Measurements from ENCODE around the gene FAM151B. TPM values are rescaled to one million over a fixed set of nuclear protein-coding genes. Genes with fewer than 3 reads are reported as not detected.

FAM151B gene
- total RNA-seq (1 to 10 TPM; 2.8 to 5.0 TPM), polyA plus RNA-seq (ENCODE audit: insufficient read depth, low read depth, low replicate concordance) (2.8 TPM)
- long read RNA-seq, donor 1, result 0 reads
- long read RNA-seq, donor 2, partial matches to known transcripts, result 0 of 1 reads
- long read RNA-seq, donor 2, other reads (novel, unspliced or antisense), result 0 of 1 reads

- no peaks in the 10 kb centered on the region for H3K9me3 ChIP-seq
- no peaks in the 10 kb centered on the region for H3K27me3 ChIP-seq
- H3K27ac ChIP-seq, result peak within 1 kb of the TSS; percentile 76 to 81
- DNase-seq, result peak; percentile 89
- 0% methylated on average over 25 to 85 of the region's 85 CpGs for WGBS, 2 donors
- H3K36me3 ChIP-seq (ENCODE audit: low read depth, missing control alignments), result no peaks in the 10 kb centered on the region
- H3K4me1 ChIP-seq, result no peaks in the 10 kb centered on the region
- intact Hi-C loops (cut with DNase I; ENCODE audit: low total_unique reads), result no loop called here
- TF ChIP-seq POLR2A (IDR thresholded peaks at IDR 0.05) (no peak), CTCF (IDR thresholded peaks at IDR 0.05) (no peak)
- peak within 1 kb of the TSS; percentile 61 to 80 for H3K4me3 ChIP-seq
Observed at GRCh38 chr5:80487829-80488721, at the start of gene FAM151B. TSS of gene FAM151B (plus strand) at chr5:80488100. CDS start at chr5:80488124, 24 bp downstream.

GRCh38 chr5:80438739-80439138 lies 49.2 kb upstream of the FAM151B start:
- Histone ChIP-seq H3K36me3 (ENCODE audit: low read depth, missing control alignments) (no peaks in the 10 kb centered on the region), H3K4me1 (no peaks in the 10 kb centered on the region), H3K27me3 (no peaks in the 10 kb centered on the region), H3K9me3 (no peaks in the 10 kb centered on the region), H3K27ac (no peak overlapping the region), H3K4me3 (no peak overlapping the region)
- 62 to 68% methylated on average over 4 of the region's 4 CpGs for WGBS, 2 donors
- no peak for TF ChIP-seq POLR2A (IDR thresholded peaks at IDR 0.05)
- no peak for TF ChIP-seq CTCF (IDR thresholded peaks at IDR 0.05)
- intact Hi-C loops (cut with DNase I; ENCODE audit: low total_unique reads), result no loop called here
- no peak for DNase-seq

- Histone ChIP-seq H3K36me3 (ENCODE audit: low read depth, missing control alignments) (no peaks in the 10 kb centered on the region), H3K9me3 (no peaks in the 10 kb centered on the region), H3K27me3 (no peaks in the 10 kb centered on the region), H3K27ac (no peak overlapping the region), H3K4me3 (no peak overlapping the region), H3K4me1 (no peaks in the 10 kb centered on the region)
- no peak for TF ChIP-seq CTCF (IDR thresholded peaks at IDR 0.05)
- no peak for TF ChIP-seq POLR2A (IDR thresholded peaks at IDR 0.05)
- intact Hi-C loops (cut with DNase I; ENCODE audit: low total_unique reads), result no loop called here
- no peak for DNase-seq
Observed at GRCh38 chr5:80439213-80439612, 48.7 kb upstream of the FAM151B start.

GRCh38 chr5:80442742-80443141 lies 45.2 kb upstream of the FAM151B start:
- TF ChIP-seq CTCF (IDR thresholded peaks at IDR 0.05), result no peak
- no peak for TF ChIP-seq POLR2A (IDR thresholded peaks at IDR 0.05)
- Histone ChIP-seq H3K27me3 (no peaks in the 10 kb centered on the region), H3K36me3 (ENCODE audit: low read depth, missing control alignments) (no peaks in the 10 kb centered on the region), H3K9me3 (no peaks in the 10 kb centered on the region), H3K4me3 (no peak overlapping the region), H3K4me1 (no peaks in the 10 kb centered on the region), H3K27ac (no peak overlapping the region)
- intact Hi-C loops (cut with DNase I; ENCODE audit: low total_unique reads), result no loop called here
- DNase-seq, result no peak

Measured in testis (tissue), 5 donors.